GM21576 (cell line): ENCODE measurements around the gene SCP2D1.

Experiments
- ATAC-seq: cut with Tn5 transposase; IDR thresholded peaks from one replicate; pipeline ENCODE4 v1.9.1; 2021; ENCODE audit warnings: mild to moderate bottlenecking, moderate library complexity; ENCODE audit not compliant: unreplicated experiment

SCP2D1 gene

DNA sequence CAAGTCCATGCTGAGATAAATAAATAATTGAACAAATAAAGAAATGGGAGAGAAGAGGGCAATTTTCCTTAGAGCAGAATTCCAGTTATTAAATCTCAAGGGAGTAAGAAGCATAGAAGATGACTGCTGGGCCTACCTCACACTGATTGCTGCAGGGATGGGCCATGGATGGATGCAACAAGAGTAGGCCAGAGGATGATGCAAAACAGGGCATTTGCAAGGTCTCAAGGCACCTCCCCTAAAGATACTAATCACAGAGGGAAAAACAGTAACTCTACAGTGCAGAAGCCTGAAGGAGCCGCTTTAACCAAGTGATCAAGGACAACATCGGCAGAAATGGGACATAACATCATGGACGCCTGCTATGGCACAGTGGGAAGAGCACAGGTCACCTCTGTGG lies 1.7 kb upstream of the SCP2D1 start:
- no peak for ATAC-seq

DNA sequence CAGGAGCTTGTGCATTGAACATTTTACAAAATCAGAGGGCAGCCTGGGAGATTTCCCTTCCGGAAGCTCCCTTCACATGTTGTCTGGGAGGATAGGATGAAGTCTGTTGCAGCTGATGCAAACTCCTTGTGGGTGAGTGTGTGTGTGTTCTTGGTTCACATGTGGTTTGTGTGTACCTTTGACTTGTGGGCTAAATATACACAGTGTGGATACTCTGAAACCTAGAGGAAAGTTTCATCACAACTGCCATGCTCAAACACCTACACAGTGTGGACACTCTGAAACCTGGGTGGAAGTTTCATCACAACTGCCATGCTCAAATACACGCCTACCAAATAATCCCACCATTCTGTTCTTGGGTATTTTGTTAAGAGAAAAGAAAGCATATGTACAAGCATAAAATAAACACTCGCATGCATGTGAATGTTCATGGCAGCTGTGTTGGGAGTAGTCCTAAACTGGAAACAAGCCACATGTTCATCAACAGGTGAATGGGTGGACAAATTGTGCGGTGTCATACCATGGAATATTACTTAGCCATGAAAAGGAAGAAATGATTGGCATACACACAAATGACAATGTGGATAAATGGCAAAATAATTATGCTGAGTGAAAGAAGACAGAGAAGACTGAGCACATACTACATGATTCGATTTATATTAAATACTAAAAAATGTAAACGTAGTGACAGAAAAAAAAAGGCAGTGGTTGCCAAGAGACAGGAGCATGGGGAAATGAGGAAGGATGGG lies 1.8 kb downstream of the SCP2D1 start:
- ATAC-seq, result no peak

DNA sequence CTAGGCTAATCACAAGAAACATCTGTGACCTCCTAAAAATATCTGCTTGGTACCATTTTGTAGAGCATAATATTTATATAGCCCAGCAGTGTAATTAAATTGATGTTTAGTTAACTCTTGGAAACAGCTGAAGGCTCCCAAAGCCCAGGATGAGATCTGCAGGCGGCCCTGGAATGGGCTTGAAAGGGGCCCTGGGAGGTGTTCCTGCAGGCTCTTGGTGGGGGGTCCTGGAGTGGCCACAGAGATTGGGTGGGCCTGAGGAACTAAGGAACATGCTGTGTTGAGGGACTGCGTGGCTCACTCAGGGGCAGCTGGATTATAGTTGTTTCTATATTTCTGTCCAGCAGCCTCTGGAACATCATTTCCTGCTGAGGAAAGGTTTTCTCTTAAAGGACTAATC lies 9.2 kb downstream of the SCP2D1 start:
- ATAC-seq, result no peak

DNA sequence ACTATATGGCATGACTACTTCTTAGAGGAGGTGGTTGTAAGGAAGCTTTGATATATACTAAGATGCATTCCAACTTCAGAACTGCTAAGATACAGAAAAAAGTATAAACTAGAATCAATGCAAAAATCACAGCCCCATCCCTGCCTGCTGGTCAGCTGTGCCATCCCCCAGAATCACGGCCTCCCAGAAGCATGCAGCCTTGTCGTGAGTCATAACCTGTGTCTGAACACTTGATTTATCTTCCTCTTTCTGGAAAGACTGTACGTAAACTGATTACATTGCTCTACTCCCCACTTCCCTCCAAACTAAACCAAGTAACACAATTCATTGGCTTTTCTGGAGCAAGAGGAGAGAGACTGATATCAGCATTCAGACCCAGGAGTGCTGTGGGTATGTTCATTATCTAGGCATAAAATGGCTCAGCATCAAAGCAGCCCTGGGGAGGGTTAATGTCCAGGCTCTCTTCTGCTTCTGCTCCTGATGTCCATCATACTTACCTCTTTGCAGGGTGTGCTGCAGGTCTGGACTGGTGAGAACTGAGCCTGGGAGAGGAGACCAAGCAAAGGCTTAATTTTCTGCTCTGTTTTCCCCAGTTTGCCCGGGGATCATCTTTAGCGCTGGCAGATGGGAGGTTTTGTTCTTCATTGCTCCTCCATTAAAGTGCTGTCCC lies 18.4 kb downstream of the SCP2D1 start:
- no peak for ATAC-seq

DNA sequence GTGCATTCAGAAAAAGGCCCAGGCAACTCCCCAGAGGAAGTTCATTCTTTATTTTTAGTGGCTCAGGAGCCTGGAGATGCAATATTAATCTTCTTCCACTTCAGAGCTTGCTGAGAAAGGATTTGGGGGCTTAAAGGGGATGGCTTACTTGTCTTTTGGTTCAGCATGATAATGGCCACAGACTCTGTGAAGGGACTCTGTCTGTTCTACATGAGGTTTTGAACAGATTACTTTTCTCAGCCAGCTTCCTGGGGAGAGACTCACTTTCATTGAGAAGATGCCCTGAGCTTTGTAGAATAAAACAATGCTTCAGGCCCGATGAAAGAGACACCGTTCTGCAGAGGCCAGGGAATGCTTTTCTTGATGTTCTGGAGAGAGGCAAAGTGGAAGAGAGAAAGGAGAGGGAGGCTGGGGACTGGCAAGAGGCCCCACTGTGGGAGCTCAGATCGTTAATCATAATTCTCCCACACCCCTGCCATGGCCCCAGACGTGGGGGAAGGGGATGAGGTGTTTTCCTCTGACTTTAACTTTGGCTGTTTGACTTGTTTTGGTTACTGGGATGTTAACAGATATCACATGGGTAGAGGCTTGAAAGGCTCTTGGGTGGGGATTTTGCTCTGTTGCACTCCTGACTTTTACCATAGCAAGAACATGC lies 19.1 kb downstream of the SCP2D1 start:
- ATAC-seq, result no peak

DNA sequence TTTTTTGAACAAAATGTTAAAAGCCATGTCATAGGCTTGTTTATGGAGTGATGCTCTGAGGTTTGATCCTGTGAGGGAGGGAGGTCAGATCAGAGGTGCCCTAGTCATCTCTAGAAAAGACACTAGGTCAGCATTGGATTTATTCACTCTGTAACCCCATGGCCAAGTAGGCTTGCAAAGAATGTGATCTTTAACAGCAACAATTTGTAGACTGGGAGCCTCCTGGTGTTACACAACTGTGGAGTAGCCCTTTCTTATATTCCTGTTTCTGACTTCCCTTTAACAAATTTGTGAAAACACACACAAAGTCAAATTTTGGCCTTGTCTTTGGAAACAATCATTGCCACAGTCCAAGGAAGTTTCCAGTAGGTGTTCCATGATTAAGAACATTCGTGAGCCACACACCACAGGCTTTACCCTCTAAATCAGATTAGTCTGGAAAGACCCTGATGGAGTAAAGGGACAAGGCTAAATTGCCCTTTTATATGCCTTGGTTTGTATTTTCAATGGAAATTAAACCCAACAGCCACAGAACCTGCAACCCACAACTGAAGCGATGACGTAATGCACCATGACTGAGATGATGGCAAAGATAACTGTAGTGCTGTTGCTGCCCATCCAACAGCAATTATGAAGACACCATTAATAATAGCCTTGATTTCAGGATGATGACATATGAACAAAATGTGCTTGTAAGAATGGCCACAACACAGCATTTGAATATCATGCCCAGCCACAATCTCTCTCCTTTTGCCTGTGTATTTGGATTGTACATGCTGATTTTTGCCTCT lies 22.1 kb downstream of the SCP2D1 start:
- ATAC-seq, result no peak

DNA sequence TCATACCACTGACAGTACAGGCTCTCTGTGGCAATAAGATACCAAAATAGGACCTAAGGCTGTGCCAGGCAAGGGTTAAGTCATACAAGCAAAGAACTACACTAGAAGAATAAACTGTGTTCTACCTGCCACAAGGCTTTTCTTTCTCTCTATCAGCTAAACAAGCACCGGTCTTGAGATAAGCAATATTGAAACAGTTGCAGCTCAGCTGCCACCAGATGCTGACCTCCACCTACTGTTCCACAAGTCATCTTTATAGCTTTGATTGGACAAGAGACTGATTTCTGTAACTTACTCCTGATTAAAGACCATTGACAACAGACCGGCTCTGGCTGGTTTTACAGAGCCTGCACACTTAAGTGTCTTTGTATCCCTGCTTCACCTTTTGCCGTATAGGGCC lies 24.1 kb downstream of the SCP2D1 start:
- ATAC-seq, result no peak

DNA sequence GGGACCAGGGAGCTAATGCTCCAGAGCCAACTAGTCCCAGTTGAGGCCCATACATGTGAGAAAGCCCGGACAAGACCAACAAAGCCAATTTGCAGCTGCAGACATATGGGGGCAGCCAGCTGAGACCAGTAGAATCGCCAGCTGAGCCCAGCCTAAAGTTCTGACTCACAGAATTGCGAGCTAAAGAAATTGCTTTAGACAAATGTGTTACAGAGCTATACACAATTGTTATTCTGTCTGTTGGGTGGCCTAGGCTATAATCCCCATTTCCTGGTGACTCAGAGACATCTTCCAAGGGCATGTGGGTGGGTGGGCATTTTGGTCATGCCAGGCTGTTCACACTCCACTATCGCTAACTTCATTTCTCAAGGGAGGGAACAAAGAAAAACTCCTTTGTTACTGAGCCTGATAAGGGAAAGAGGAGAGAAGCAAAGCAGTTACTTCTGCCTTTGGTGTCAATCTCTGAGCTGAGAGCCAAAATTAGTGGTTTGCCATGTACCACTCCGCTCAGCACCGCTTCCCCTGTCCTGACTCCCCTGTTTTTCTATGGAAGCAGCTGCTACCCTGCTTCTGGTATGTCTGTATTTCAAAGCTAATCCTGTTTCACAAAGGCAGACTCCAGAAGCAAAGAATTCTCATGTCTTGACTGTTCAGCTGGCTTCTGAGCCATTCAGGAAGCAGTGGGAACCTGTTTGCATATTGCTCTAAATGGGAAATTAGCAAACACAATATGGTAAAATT lies 26.1 kb downstream of the SCP2D1 start:
- ATAC-seq, result no peak

DNA sequence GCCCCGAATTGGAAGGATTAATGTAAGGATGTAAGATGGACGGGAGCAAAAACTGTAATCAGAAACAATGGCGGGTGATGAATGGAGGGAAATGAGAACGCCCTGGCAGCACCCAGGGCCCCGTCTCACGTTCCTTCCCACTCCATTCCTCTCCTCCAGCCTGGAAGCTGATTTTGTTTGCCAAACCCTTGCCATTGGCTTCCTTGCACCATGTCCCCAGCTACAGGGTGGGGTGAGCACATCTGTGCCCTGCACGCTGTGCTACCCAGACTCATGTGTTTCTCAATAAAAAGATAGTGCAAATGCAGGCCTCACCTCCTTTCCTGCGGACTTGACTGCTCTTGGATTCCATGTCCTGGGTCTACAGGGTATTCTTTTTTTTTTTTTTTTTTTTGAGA lies 26.7 kb downstream of the SCP2D1 start:
- ATAC-seq, result no peak

DNA sequence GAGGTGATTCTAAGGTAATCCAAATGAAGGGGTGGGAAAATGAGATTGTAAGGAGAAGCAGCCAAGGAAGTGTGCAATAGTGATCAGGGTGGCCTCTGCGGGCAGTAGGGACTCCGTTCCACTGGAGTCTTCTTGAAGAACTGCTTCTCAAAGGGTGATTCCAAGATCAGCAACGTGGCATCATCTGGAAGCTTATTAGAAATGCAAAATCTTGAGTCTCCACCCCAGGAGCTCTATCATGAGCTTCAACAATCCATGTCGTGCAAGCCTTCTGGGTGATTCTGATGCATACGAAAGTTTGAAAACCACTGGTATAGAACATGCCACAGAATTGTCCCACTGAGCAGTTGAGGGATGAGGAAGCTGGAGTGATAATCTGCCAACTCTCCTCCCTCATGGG lies 31.4 kb downstream of the SCP2D1 start:
- ATAC-seq, result no peak

DNA sequence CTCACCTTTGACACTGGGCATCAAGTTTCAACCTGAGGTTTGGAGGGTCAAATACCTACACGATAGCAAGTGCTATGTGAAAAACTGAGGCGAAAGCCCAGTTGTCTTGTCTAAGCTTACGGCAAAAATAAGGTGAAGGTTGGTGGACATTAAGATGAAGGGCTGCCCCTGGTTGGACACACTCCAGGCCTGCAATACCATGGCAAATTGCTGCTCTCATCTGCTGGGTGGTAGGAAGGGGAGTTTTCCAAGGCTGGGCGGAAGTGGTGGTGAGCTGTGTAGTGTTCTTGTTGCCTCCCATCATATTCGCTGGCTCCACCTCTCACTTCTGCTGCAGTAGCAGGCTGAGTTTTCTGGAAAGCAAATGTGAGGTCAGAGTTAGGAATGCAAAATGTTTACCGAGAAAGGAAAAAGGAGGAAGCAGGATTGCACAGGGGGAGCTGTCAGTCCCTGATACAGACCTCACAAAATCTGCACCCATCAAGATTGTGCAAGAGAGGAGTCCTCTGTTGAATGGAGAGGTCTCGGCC lies 33.7 kb downstream of the SCP2D1 start:
- ATAC-seq, result no peak

DNA sequence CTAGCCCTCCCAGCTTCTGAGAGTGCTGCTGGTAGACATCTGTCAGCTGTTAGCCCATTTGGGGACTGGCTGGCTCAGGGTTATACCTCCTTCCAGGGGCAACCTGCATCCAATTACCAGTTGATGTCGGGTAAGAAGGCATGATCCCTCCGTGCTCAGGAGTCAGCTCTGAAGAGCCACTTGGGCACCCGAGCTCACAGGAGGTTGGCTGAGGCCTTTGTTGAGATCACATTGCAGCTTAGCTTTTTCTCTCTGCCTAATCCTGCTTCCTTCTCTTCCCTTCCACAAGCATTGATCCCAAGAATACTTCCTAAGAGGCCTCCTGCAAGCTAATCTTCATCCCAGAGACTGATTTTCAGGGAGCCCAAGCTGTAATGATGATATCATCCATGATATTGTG lies 35.5 kb downstream of the SCP2D1 start:
- no peak for ATAC-seq

DNA sequence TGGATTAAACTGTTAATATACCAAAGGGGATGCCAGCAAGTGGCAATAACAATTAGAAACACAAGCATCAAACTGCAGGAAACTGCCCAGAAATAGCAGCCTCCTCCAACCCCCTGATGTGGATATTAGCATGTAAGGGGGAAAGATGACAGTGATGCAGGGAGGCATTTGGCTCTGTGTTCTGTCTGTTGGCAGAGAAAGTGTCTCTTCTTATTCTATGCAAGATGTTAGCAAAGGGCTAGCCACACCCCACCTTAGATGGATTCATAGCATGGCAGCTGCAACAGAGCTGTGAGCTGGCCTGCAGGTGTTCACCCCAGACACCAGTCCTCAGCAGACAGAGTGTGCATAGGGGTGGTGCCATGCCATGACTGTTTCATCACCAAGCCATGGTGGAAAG lies 38.0 kb downstream of the SCP2D1 start:
- no peak for ATAC-seq

DNA sequence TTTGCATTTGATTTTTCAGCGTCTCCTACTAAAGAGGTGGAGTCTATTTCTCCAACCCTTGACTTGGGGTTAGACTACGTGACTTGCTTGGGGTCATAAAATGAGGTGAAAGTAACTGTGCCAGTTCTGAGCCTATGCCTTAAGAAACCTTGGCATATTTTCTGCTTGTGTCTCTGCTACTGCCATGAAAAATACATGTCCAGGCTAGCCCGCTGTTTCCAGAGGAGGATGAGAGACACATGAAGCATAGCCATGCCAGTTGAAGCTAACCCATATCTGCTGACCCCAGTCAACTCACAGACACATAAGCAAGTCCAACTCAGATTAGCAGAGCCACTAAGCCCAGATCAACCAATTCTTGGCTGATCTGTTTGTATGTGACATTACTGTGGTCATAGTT lies 38.7 kb downstream of the SCP2D1 start:
- no peak for ATAC-seq

DNA sequence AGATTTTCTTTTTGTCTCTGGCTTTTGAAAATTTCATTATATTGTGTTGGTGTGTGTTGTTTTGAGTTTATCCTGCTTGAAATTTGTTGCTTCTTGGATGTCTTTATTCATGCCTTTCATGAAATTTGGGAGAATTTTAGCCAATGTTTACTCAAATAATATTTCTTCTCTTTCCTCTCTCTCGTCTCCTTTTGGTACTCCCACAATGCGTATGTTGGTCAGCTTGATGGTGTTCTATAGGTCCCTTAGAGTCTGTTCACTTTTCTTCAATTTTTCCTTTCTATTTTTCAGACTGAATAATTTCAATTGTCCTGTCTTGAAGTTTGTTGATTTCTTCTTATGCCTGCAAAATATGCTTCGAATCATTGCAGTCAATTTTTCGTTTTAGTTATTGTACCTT lies 39.6 kb downstream of the SCP2D1 start:
- ATAC-seq, result no peak

DNA sequence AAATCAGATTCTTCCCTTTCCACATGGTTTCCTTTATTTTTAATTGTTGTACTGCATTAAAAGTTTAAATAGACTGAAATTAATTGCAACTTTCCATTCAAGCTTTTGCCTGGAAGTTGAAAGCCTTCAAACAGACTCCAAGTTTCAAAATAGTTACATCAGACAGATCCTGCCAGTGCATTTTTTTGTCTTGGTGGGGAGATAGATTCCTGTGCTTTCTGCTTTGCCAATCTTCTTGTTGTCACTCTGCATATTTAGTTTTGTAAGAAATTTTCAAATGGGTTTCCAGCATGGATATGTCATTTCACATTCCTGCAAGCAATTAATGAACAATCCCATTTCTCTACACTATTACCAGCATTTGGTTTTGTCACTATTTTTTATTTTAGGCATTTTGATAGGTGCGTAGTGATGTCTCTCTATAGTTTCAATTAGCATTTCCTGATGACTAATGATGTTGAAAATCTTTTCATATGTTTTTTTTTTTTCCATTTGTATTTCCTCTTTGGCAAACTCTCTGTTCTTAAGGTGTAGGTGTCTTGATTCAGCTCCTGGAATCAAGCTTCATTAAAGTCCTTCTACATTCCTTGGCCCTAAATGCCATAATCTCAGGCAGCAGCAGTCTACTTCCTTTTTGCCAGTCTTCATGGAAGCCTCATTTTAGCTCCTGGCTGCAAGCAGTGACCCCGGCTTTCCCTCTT lies 40.5 kb downstream of the SCP2D1 start:
- ATAC-seq, result no peak

DNA sequence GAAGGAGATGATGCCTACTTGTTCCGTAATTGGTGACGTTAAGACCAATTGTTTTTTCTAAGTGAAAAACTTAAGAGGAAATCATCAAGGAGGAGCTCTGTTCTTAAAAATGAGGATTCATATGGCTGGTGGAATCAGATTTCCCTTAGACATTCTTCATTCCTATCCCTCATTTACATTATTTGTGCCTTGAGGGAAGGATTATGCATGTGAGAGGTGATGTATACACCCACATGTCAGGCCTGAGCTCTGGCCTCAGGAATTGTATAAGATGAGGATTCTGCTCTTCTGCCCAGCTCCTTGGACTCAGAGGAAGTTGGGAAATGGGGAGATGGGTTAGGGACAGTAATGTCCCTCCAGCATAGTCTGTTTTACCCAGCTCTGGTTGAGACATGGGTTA lies 42.3 kb downstream of the SCP2D1 start:
- no peak for ATAC-seq

DNA sequence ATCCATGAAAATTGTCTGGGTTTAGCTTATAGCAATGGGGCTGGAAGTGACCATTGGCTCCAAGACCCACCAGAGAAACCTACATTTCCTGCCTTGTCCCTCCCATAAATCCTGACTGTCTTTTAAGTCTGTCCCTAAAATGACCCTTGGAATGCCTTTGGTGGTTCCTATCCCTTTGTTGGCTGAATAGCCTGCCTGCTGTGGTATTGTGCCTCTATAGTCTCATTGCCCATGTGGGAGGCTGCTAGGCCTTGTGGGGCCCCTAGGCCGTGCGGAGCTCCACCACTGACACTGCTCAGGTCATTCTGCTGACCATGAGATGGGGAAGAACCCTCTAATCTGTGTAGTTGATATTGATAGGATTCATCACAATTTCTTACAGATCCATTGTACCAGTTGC lies 43.3 kb downstream of the SCP2D1 start:
- no peak for ATAC-seq

DNA sequence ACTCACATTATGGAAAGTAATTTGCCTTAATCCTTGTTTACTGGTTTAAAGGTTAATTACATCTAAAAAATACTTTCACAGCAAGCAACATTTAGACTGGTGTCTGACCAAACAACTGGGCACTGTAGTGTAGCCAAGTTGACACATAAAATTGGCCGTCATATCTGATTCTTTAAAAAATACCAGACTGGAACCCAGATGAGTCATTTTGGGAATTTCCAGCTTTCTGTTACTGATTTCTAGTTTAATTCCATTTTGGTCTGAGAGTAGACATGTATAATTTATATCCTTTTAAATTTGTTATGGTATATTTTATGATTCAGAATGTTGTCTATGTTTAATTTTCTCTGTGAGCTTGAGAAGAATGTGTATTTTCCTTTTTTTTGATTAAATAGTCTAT lies 44.1 kb downstream of the SCP2D1 start:
- ATAC-seq, result no peak

DNA sequence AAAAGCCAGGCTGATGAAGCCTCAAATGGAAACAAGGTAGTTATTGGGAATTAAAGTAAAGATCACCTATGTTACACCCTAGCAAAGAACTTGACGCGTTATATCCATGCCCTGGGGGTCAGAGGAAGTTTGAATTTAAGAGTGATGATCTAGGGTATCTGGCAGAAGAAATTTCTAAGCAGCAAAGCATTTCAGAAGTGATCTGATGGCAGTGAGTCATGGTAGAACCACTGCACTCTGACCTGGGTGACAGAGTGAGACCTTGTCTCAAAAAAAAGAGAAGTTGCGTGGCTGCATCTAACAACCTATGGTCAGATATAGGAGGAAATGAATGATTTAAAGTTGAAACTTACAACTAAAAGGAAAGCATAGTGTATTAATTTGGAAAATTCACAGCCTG lies 45.2 kb downstream of the SCP2D1 start:
- ATAC-seq, result no peak
